GM18861 (cell line): ENCODE results near the gene TKFC.

Experiments
- ATAC-seq: cut with Tn5 transposase; IDR thresholded peaks from one replicate; pipeline ENCODE4 v1.9.1; 2021; ENCODE audit not compliant: unreplicated experiment

The TKFC gene, protein sequence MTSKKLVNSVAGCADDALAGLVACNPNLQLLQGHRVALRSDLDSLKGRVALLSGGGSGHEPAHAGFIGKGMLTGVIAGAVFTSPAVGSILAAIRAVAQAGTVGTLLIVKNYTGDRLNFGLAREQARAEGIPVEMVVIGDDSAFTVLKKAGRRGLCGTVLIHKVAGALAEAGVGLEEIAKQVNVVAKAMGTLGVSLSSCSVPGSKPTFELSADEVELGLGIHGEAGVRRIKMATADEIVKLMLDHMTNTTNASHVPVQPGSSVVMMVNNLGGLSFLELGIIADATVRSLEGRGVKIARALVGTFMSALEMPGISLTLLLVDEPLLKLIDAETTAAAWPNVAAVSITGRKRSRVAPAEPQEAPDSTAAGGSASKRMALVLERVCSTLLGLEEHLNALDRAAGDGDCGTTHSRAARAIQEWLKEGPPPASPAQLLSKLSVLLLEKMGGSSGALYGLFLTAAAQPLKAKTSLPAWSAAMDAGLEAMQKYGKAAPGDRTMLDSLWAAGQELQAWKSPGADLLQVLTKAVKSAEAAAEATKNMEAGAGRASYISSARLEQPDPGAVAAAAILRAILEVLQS

DNA sequence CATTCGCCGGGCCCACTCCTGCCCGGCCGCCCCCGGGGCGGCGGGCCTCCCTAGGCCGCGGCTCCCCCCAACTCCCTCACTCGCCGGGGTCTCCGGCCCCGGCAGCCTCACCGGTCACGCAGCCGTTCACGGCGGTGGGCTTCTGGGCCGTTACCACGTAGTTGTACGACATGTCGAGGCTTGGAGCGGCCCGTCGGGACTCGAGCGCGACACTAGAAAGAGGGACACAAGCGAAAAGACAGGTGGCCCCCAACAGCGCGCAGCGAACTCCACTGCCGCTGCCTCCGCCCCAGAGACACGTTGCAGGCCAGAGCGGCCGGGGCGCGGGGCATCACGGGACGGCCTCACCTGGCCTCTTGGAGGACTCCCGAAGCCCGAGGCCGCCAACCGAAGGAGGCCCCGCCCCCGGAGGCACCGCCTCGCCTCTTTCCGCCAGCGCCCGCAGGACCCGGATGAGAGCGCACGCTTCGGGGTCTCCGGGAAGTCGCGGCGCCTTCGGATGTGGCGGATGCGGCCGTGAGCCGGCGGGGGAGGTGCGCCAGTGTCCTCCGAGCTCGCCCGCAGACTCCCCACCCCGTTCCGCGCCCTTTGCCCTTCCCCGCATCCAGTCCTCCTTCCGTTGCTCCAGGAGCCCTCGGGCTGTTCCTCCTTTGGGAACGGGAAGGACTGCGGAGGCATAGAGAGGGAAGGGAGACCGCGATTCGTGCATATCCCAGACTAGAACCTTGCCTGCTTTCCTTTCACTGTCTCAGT is at the start of gene TKFC, which contains the start of gene DDB1:
Gene TKFC, plus strand, starts transcription at position 432 of the 753 bp plus-strand sequence. CDS start 1,501 bp downstream, outside the sequence.
Gene DDB1, minus strand, starts transcription at position 309 of the 753 bp plus-strand sequence. Its CDS starts 137 bp downstream, at position 172.
- ATAC-seq = peak; percentile 76

DNA sequence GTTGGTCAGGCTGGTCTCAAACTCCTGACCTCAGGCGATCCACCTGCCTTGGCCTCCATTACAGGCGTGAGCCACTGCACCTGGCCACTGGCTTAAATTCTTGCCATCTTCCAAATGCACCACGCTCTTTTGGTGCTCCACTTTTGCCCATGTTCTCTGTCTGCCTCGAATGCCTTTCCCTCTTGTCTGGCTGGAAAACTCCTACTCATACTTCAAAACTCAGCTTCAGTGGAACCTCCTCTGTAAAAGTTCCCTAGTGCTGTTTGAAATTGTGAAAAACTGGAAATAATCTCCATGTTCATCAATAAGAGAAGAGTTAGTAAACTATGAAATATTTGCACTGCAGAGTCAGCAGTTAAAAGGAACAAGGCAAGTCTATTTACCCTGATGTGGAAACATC is 49.4 kb upstream of the TKFC start:
- ATAC-seq = no peak

DNA sequence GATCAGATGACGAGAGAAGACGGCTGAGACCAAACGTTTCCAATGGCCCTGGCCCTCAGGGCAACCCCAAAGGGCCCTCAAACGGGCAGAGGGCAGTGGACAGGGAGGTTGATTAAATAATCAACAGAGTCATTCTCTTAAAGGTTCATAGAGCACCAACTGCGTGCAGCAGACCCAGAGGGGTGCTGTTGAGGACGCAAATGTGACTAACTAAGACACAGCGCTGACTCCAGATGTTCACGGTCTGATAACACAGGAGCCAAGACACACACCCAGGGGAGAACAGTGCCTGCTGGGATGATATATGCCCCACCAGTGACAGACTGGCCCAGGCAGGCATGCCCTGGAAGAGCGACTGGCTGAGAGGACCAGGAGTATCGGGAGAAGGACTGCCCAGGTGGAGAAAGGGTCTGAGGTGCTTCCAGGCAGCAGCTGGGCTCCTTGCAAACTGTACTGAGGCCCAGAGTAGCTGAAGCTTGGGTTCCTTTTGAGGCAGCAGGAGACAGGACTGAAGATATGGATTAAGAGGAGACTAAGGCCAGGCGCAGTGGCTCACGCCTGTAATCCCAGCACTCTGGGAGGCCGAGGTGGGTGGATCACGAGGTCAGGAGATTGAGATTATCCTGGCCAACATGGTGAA is 45.6 kb upstream of the TKFC start:
- ATAC-seq = no peak

DNA sequence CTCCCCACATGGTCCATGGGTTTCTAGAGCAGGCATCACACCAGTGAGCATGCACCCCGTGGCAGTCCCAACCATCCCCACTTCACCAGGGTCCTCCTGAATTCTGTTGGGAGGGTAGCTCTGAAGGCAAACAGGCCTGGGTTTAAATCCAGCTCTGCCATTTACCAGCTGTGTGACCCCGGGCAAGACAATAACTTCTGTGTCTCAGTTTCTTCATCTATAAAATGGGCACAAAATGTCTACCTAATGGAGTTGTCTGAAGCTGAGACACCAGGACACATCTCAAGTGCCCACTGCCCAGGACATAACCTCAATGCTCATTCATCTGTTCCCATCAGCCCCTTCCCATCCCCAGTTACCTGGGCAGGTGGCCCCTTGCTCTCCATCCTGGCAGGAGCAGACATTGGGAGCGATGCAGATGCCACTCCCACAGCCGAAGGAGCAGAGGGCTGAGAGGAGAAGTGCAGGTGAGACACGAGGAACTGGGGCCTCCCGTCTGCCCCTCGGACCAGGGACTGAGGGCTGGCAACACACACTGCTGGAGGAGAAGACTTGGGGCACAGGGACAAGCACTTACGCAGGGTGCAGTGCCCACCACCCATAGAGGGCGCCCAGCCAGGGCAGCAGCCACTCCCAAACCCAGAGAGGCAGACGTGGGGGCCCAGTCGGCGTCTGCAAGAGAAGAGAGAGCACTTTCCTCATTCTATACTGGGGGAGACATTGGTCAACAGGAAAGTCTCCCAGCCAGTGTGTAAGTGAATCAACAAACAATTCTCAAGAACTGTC is 41.9 kb upstream of the TKFC start:
- no peak for ATAC-seq

DNA sequence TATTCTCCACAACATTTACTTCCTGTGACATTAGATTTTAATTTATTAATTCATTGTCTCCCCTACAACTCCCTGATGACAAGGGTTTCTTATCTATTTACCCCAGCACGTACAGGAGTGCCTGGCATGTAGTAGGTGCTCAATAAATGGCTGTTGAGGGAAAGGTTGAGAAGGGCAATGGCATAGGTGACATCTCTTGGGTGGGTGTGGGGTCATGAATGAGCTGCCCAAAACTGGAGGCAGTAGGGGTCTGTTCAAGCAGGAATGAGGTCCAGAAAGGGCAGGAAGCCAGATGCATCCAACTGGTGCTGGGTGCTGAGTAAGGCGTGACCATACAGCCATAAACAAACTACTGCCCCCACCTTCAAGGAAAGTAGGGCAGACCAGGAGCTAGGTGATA is 40.7 kb upstream of the TKFC start:
- ATAC-seq = no peak

DNA sequence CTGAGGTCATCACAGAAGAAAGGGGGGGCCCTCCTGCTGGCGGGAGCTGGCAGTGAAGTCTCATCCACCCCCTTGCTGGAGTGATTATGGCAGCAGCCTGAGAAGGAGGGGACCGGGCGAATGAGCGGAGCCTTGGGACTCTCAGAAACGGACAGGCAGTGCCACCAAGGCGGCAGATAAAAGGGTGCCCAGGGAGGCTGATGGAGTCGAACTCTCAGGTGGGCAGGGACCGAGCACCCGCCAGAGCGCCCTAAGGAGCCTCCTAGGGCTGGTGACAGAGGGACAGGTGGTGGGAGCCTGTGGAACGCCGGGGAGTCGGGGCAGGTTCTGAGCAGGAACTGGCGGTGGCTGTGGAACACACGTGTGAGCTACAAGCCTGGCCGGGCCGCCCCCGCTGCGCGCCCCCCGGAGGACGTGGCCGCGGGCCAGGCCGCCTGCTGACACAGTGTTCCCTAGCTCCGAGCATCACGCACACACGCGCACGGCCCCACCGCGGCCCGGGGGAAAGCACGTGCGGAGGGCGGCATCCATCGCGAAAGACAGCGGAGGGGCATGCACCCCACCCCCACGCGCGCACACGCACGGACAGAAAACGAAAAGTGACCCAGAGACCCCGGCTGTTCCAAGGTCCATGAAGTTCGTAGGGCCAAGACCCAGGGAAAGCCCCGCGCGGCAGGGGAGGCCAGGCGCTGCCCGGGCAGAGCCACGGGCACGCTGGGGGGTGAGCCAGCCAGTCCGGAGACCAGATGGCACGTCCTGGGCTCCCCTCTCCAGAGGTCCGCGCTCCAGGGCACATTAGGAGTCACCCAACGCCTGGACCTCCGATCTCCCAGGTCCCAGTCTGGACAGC is 38.9 kb upstream of the TKFC start:
- ATAC-seq = peak; percentile 16

DNA sequence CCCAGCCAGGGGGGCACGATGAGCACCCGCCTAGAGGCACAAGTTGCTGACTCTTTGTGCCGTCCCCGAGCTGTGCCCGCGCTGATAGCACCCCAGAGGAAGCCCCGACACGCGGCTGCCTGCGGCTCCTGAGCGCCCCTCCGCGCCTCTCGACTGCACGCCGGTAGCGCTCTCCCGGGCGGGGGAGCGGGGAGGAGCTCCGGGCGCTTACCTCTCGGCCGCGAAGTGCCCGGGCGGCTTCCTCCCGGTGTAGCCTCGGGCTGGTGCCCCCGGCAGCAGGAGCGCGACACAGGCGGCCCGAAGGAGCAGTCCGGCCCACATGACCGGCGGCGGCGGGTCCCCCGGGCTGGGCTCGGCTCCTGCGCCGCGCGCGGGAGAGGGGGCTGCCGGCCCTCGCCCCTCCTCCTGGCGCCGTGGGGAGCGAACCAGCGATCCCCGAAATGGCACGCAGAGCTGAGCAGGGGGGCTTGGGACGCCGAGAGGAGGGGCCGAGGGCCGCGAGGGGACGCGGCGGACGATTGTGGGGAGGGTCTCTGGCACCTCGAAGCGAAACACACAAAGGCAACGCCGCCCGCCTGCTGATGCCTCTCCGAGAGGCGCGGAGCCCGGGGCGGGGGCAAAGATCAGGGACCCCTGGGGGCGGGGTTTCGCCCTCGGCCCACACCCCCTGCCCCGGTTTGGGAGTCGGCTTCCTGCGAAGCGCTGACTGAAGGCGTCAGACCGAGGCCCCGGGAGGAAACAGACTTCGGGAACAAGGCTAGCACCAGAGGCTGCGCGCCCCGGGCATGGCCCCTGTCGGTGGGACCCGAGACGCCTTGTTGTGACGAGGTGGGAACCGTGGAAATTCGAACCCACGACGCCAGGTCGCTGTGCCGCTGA is 38.1 kb upstream of the TKFC start, which contains the start of gene VWCE:
Gene VWCE, minus strand, starts transcription at position 600 of the 879 bp plus-strand sequence. Its CDS starts 279 bp downstream, at position 321.
- peak; percentile 56 for ATAC-seq

DNA sequence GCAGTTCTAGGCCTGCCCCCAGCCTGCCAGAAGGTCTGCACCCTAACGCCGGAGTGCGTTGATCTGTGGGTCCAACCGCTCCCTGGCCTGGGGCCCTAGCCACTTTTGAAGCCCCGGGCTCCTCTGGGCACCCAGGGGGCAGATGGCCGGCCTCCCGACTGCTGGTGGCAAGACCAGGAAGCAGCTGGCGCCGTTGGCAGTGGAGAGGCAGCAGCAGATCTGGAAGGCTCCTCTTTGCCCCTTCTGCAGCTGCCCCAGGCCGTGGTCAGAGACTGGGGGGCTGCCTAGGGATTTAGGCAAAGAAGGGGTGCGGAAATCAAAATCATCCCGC is 37.5 kb upstream of the TKFC start:
- no peak for ATAC-seq

DNA sequence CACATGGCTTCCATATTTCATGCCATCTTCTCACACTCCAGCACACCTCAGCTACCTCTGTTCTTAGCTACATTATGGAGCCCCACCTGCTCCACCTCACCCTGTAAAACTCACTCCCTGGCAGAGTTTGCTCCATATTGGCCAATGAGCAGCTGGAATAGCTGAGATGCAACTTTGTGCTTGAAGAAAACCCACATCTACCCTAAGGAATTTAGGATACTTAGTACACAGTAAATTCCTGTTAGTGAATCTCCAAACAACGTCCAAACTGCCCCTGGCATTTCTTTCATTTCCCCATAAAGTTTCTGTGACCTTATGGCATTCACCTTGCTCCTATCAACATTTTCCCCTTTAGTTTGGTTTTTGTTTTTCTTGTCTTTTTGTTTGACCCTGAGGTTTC is 35.7 kb upstream of the TKFC start:
- ATAC-seq = no peak

DNA sequence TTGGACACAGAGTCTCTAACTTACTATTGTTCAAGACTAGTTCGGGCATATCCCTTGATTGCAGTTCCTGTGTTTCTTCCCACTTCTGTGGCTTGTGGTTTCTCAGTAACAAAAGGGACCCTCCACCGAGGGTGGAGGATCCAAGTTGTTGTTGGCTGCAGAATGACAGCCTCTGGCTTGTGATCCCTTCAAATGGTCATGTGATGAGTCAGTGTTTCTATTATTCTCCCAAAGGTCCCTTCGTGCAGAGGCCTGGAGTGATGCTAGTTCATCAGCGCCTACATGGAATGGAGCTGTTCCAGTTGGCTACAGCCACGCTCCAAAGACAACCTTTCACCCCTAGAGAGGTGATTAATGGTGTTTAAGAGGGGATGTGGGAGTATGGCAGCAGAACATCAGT is 35.3 kb upstream of the TKFC start:
- ATAC-seq = no peak

DNA sequence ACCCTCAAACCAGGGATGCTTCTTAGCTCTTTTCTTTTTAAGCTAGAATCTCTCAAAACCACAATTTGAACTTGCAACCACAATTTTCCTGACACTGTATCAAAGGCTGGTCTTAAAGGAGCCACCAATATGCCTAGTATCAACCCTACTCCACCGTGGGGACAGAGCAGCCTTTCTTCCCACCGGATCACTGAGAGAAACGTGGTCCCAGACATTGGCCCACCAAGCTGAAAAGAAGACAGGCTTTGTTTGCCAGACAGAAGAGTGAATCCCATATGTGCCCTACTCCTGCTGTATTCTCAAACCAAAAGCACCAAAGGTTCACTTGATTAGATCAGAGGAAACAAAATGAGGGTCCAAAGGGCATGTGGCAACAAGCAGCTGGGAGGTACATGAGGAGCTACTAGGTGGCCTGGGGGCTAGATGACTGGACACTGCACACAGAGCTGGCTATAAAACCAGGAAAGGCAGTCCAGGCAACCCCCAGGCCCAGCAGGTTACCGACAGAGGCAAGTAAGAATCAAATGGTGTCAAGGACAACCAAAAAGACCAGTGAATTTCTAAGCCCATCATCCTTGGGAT is 34.3 kb upstream of the TKFC start:
- no peak for ATAC-seq

DNA sequence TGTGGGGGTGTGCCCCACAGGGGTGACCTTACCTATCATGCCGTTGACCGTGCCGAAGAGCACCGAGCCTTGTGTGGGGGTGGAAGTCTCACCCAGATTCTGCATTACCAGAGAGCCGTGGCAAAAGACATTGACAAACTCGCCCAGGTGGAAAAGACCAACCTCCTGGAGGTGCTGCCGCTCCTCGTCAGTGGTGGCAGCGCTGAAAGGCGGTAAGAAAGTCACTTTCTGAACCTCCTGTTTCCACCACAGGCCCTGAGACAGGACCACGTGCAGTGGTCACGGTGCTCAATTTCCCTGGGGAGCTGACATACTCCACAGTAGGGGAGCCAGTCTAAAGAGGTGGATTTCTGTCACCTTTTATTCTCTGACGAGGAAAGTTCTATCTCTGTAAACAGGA is 30.5 kb upstream of the TKFC start:
- no peak for ATAC-seq

DNA sequence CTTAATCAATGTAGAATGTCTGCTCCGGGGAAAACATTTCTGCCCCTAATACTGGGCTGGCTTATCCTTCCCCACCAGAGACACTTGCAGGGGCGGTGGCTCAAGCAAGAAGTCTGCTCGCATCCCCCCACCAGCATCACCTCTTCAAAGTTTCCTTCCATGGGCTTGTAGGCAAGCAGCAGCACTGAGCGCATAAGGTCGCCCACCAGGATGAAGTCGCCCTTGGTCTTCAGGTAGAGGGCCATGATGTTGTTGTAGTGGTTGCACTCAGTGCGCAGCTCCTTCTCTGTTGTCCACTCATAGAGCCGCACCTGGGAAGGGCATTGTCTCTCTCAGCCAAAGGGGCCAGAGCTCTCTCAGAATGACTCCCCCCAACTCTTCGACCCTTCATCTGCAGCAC is 29.3 kb upstream of the TKFC start:
- ATAC-seq = no peak

DNA sequence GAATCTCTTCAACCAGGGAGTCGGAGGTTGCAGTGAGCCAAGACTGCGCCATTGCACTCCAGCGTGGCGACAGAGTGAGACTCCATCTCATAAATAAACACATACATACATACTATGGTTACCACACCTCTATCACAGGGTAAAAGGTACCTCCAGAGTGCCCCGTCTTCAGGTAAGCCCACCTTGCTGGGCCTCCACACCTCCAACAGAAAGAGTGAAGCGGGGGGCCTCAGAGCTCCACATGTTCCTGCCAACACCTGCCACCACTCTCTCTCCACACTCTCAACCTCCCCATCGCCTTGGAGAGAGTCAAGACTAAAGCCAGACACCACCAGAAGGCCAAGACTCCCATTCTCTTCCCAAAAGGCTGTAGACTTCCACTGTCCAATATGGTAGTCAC is 27.6 kb upstream of the TKFC start:
- ATAC-seq = no peak

DNA sequence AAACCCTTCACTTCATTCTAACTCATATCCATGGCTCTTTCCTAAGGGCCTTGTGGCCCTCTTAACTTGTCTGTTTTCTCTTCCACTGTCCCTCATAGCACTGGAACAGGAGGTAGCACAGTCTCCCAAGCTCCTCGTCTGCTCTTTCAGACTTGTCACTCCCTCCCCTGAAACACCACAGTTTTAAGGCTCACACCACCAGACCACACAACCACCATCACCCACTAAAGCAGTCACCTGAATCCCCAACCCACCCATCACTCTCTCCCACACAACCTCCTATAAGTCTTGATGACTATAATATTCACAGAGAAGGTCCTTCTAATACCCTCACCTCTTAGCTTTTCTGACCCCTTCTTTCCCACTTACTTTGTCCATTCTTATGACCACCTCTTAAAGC is 26.8 kb upstream of the TKFC start:
- ATAC-seq = no peak

DNA sequence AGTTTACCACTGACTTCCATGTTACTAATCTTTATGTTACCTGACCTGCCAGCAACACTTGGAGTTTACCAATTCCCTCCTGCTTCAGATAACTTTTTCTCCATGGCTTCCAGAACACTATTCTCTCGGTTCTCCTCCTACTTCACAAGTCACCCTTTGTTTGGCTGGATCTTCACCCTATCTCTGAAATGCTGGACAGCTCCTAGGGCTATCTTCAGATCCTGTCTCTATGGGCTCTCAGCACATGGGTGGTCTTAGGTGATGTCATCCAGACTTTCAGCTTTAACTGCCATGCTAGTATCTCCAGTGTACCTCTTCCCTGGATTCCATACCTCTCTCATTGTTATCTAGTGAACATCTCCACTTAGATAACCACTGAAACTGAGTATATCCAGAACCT is 25.7 kb upstream of the TKFC start:
- no peak for ATAC-seq

DNA sequence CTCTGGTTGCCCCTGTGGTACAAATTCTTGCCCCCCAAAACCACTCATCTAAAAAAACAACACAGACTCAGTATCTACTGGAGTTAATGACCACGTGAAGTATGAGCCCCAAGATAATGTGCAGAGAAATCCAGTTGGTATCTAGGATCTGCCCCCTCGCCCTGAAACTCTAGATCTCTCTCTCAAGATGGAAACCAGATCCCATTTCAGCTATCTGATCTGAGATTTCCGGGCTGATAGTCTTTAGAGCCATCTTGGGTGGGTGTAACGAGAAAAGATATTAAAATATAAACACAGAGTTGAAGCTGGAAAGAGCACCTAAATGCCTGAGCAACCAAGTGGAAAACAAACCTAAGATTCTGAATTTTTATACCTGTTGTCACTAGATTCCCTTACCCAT is 23.9 kb upstream of the TKFC start:
- ATAC-seq = no peak

DNA sequence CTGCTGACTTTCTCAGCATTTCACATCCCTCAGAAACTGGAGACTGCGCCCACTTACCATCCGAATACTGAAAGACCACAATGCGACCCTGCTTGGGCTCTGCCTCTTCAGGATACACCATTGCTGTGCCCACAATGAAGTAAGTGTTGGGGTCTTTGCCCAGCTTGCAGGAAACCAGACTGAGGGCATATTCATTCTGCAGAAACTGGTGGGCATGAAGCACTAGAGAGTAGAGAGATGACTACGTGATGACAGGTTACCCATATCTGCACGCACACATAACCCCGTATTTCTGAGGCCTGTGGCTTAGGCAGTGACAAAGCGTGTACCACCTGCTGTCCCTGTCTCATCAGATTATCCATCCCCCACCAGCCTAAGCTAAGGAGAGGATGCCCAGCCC is 23.3 kb upstream of the TKFC start:
- no peak for ATAC-seq
